Stomach (tissue), 9 donors: ENCODE measurements around the gene NRN1L. TPM values are rescaled to one million over a fixed set of nuclear protein-coding genes. Genes with fewer than 3 reads are reported as not detected.

Source experiments
- DNase-seq, 2 donors: peaks; one replicate each; pipeline versions ENCODE4 v3.0.0 to v3.0.0-alpha.2; 2013 to 2019
- H3K27ac ChIP-seq, 5 donors: fragments of 200-600 bp in 4 of 5; sonication (generic) in 4 of 5; one replicate each; pipeline ENCODE4 v1.5.1; 2013 to 2019; ENCODE audit warnings: mild to moderate bottlenecking in 1 of 5, moderate library complexity in 1 of 5
- H3K27me3 ChIP-seq, 3 donors: fragments of 200-600 bp; sonication (generic); one replicate each; pipeline ENCODE4 v1.5.1; 2017 to 2019; ENCODE audit warnings: mixed run types in 1 of 3
- H3K36me3 ChIP-seq, 4 donors: fragments of 200-600 bp; sonication (generic); 1 replicate in 3 of 4; 2 replicates in 1 of 4; pipeline ENCODE4 v1.5.1; 2016 to 2019
- H3K4me1 ChIP-seq, 4 donors: fragments of 200-600 bp; sonication (generic); one replicate each; pipeline ENCODE4 v1.5.1; 2016 to 2019
- H3K4me3 ChIP-seq, 4 donors: fragments of 200-600 bp; sonication (generic) in 3 of 4; one replicate each; pipeline ENCODE4 v1.5.1; 2016 to 2019; ENCODE audit warnings: mild to moderate bottlenecking in 1 of 4
- H3K9me3 ChIP-seq, 4 donors: fragments of 200-600 bp; sonication (generic); one replicate each; pipeline ENCODE4 v1.5.1; 2016 to 2019
- CTCF ChIP-seq, 7 experiments: fragments of 450-650 bp in 4 of 7; fragments of 200-600 bp in 3 of 7; sonication (generic) in 3 of 7; IDR thresholded peaks; one replicate each; pipeline ENCODE4 v1.5.1; 2016 to 2019; ENCODE audit warnings: antibody characterized with exemption in 7 of 7, control low read depth in 2 of 7, mild to moderate bottlenecking in 1 of 7
- EP300 ChIP-seq: sonication (generic); formaldehyde crosslinking; IDR thresholded peaks from one replicate; pipeline ENCODE4 v1.6.1; 2017; ENCODE audit warnings: antibody characterized with exemption
- POLR2A ChIP-seq, 4 donors: fragments of 450-650 bp; IDR thresholded peaks; one replicate each; pipeline ENCODE4 v1.6.1; 2016; ENCODE audit warnings: antibody characterized with exemption in 4 of 4, control low read depth in 2 of 4, mild to moderate bottlenecking in 1 of 4, moderate library complexity in 1 of 4
- POLR2AphosphoS5 ChIP-seq, 3 donors: sonication (generic); formaldehyde crosslinking; IDR thresholded peaks; one replicate each; pipeline ENCODE4 v1.6.1; 2016; ENCODE audit warnings: antibody characterized with exemption in 3 of 3
- WGBS, 5 donors: extraction: QIAGEN DNeasy Blood & Tissue Kit in 3 of 5; methylation state at CpG; one replicate each; pipeline versions ENCODE4 v1.1.5 to v1.1.7; 2013 to 2018; 5-methylcytosine and 5-hydroxymethylcytosine counted together
- intact Hi-C: fragments of 100-400 bp; cut with DNase I; formaldehyde crosslinking; loops from one replicate; pipeline ENCODE4 v1.15.1; 2023; ENCODE audit warnings: low total_unique reads
- polyA plus RNA-seq, 3 donors: library from polyadenylated mRNA; stranded (reverse); fragments of 200-250 nt; gene quantifications; one replicate each; pipeline ENCODE4 v1.2.3, GENCODE V29; 2013
- total RNA-seq, 5 donors: library from RNA; depleted of rRNA; stranded (reverse); fragments of >200 nt; gene quantifications; one replicate each; pipeline versions ENCODE4 v1.1.0 to v1.2.3, GENCODE V29; 2014 to 2016
- donor health status: healthy with polysubstance abuse.
- donor health status: Bipolar disorder and iron deficiency.
- donor health status: healthy.

Gene NRN1L
- total and polyA plus RNA-seq, 8 donors = 2.0 to 2.7 TPM; not detected in 6

GRCh38 chr16:67873435-67874370 lies 11.0 kb upstream of the NRN1L start:
- Histone ChIP-seq H3K4me1 (peaks cover 16 to 46% (median 35%) of the 10 kb centered on the region in 4 donors), H3K4me3 (peak overlapping the region; percentile 95 to 97 (median 96)), H3K27me3 (no peaks in the 10 kb centered on the region), H3K36me3 (peaks cover 44 to 63% (median 59%) of the 10 kb centered on the region in 4 donors), H3K27ac (peak overlapping the region in 4 of 5 donors; percentile 80 to 90 (median 86)), H3K9me3 (no peaks in the 10 kb centered on the region)
- TF ChIP-seq EP300 (no peak), CTCF (IDR thresholded peaks at IDR 0.05) (no peak), POLR2AphosphoS5 (IDR thresholded peaks at IDR 0.05) (no peak), POLR2A (IDR thresholded peaks at IDR 0.05) (no peak)
- WGBS, 5 donors = 7 to 14% (median 9%) methylated on average over 17 to 23 of the region's 23 CpGs
- intact Hi-C loops = no loop called here
- DNase-seq = no peak

GRCh38 chr16:67874372-67874771 lies 10.3 kb upstream of the NRN1L start:
- Histone ChIP-seq H3K36me3 (peaks cover 45 to 63% (median 59%) of the 10 kb centered on the region in 4 donors), H3K27ac (peak overlapping the region in 1 of 5 donors; percentile 80)
- no peak for DNase-seq

GRCh38 chr16:67877064-67877463 lies 7.6 kb upstream of the NRN1L start:
- no peak overlapping the region for H3K4me3 ChIP-seq
- WGBS, 5 donors = 89 to 99% (median 96%) methylated on average over 7 to 11 of the region's 11 CpGs
- H3K9me3 ChIP-seq = no peaks in the 10 kb centered on the region
- no peak overlapping the region for H3K27ac ChIP-seq
- no peak for TF ChIP-seq EP300
- TF ChIP-seq POLR2A (IDR thresholded peaks at IDR 0.05) = no peak
- intact Hi-C loops = no loop called here
- no peaks in the 10 kb centered on the region for H3K27me3 ChIP-seq
- H3K36me3 ChIP-seq = peaks cover 59 to 64% (median 63%) of the 10 kb centered on the region in 4 donors
- no peak for DNase-seq
- peaks cover 16 to 40% (median 35%) of the 10 kb centered on the region in 4 donors for H3K4me1 ChIP-seq

More at GRCh38 chr16:67874372-67874771, 10.3 kb upstream of the NRN1L start:
- Histone ChIP-seq H3K9me3 (no peaks in the 10 kb centered on the region), H3K27me3 (no peaks in the 10 kb centered on the region), H3K4me3 (peak overlapping the region; percentile 95 to 97 (median 96)), H3K4me1 (peaks cover 16 to 46% (median 35%) of the 10 kb centered on the region in 4 donors)
- intact Hi-C loops = no loop called here
- TF ChIP-seq POLR2AphosphoS5 (IDR thresholded peaks at IDR 0.05) = no peak
- TF ChIP-seq EP300 = no peak
- TF ChIP-seq POLR2A (IDR thresholded peaks at IDR 0.05) = no peak
- no peak for TF ChIP-seq CTCF (IDR thresholded peaks at IDR 0.05)
- 31 to 63% (median 50%) methylated on average over 2 to 3 of the region's 3 CpGs for WGBS, 5 donors

GRCh38 chr16:67878232-67878631 lies 6.5 kb upstream of the NRN1L start:
- Histone ChIP-seq H3K4me3 (no peak overlapping the region), H3K27ac (no peak overlapping the region), H3K36me3 (peaks cover 71 to 76% (median 74%) of the 10 kb centered on the region in 4 donors), H3K9me3 (no peaks in the 10 kb centered on the region), H3K4me1 (peaks cover 16 to 39% (median 28%) of the 10 kb centered on the region in 4 donors), H3K27me3 (no peaks in the 10 kb centered on the region)
- WGBS, 5 donors = 89 to 95% (median 92%) methylated on average over 4 to 6 of the region's 6 CpGs
- no peak for DNase-seq
- intact Hi-C loops = no loop called here
- TF ChIP-seq POLR2AphosphoS5 (IDR thresholded peaks at IDR 0.05) = no peak
- no peak for TF ChIP-seq CTCF (IDR thresholded peaks at IDR 0.05)
- TF ChIP-seq POLR2A (IDR thresholded peaks at IDR 0.05) = no peak
- no peak for TF ChIP-seq EP300
